WI38 (cell line): Measurements from ENCODE around the gene PSMD14.
"Not testable (repeated sequence)": the region's sequence is repeated elsewhere in the genome, so short reads cannot be mapped to it uniquely, and the experiment has no call there.

Source experiments
- H3K4me3 ChIP-seq: 2 replicates; pipeline ENCODE4 v1.5.1; 2011; ENCODE audit warnings: low read depth, mild to moderate bottlenecking, control low read depth, low read length
- CTCF ChIP-seq: IDR thresholded peaks from 2 replicates; pipeline ENCODE4 v1.5.1; 2012; ENCODE audit warnings: low read depth, mild to moderate bottlenecking, control low read depth, low read length

PSMD14 gene

GRCh38 chr2:161355983-161356382 is 47.8 kb downstream of the PSMD14 start:
- H3K4me3 ChIP-seq, result no peak overlapping the region
- no peak for TF ChIP-seq CTCF

DNA sequence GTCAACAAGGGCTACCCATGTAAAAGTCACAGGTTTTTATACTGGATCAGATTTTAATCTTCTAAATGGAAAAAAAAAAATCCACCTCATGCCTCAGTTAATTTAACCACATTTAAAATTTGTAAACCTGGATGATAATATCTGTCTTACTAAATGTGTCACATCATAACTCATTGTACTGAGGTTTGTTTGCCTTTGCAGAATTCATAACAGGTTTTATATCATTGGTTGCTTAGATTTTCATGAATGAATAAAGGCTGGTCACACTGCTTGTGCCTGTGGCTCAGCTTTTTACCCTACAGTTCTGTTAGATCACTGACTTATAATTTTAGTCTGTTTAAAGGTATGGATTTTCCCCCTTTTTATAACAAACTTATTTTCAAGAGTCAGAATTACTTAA is 48.9 kb downstream of the PSMD14 start:
- TF ChIP-seq CTCF, result no peak

DNA sequence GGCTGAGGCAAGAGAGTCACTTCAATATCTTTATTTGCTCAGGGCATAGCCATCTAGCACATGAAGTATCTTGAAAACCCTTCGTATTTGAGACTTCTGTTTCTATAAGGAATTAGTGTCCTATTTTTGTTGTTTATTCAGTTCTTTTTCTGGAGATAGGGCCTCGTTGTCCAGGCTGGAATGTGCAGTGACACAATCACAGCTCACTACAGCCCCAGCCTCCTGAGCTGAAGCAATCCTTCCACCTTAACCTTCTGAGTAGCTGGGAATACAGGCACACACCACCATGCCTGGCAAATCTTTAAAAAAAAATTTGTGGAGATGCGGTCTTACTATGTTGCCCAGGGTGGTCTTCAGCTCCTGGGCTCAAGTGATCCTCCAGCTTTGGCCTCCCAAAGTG is 50.6 kb downstream of the PSMD14 start:
- TF ChIP-seq CTCF, result no peak
- no peak overlapping the region for H3K4me3 ChIP-seq

More for the DNA sequence above, 48.9 kb downstream of the PSMD14 start:
- H3K4me3 ChIP-seq, result no peak overlapping the region

- not testable (repeated sequence) for H3K4me3 ChIP-seq
Measured at GRCh38 chr2:161360095-161360654, 52.0 kb downstream of the PSMD14 start.

GRCh38 chr2:161362568-161363166 is 54.4 kb downstream of the PSMD14 start:
- H3K4me3 ChIP-seq, result no peak overlapping the region
- no peak for TF ChIP-seq CTCF

DNA sequence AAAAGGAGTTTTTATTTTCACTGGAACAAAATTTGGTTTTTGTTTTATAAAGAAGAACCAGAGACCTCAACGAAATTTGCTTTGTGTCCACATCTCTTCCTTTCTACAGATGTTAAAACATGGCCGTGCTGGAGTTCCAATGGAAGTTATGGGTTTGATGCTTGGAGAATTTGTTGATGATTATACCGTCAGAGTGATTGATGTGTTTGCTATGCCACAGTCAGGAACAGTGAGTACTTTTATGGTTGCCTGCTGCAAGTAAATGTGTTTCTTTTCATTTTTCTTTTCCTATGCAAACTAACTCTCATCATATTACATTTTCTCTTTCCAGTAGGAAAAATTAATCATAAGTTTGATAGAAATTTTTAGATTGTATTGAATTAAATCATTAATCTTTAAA is 59.5 kb downstream of the PSMD14 start:
- H3K4me3 ChIP-seq, result no peak overlapping the region
- TF ChIP-seq CTCF, result no peak

- TF ChIP-seq CTCF, result no peak
- no peak overlapping the region for H3K4me3 ChIP-seq
Measured at GRCh38 chr2:161369311-161369710, 61.1 kb downstream of the PSMD14 start.

DNA sequence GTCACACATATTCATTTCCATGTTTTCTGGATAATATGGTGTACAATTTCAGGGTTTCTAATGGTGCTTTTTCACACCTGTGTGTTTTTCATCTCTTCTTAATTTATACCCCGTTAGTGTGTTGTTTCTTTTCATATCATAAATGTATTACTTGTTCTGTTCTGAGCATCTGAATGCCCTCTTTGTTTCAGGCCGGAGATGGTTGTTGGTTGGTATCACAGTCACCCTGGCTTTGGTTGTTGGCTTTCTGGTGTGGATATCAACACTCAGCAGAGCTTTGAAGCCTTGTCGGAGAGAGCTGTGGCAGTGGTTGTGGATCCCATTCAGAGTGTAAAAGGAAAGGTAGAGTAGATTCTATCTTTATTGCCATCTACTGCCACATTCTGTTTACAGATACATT is 62.8 kb downstream of the PSMD14 start:
- no peak overlapping the region for H3K4me3 ChIP-seq
- no peak for TF ChIP-seq CTCF
